Measurements from ENCODE around the gene GNB1.
A peak's percentile ranks its signal among the peaks of the same experiment; 100 is the strongest.

Gene GNB1

DNA sequence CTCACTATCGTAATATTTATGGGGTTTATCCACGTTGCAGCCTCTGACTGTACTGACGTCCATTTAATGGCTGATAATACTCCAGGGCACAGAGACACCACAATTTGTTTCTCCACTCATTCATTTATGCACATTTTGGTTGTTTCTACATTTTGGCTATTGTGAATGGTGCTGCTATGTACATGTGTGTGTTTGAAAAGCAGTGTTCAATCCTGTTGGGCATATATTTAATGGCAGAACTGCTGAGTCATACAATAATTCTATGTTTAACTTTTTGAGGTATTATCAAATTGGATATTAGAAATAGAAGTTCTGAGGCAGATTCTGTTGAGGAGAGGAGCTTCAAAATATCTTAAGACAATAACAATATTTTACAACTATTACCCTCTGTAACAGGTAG, 73.7 kb downstream of the GNB1 start:
- Histone ChIP-seq H4K20me1 (ENCODE audit: control insufficient read depth, insufficient read depth, low read depth, low read length) (no peaks in the 10 kb centered on the region), H3K4me1 (ENCODE audit: control insufficient read depth, low read length) (peaks cover 39% of the 10 kb centered on the region), H3K9me2 (replicated peaks; ENCODE audit: control insufficient read depth, low read length) (no peaks in the 10 kb centered on the region), H3F3A (ENCODE audit: control insufficient read depth, insufficient read depth) (peaks cover 15% of the 10 kb centered on the region), H3K4me2 (ENCODE audit: low read length) (no peak overlapping the region), H3K27me3 (ENCODE audit: control insufficient read depth, low read length) (no peaks in the 10 kb centered on the region), H3K79me2 (ENCODE audit: control insufficient read depth, low read length) (peaks cover 78% of the 10 kb centered on the region), H3K9me3 (ENCODE audit: control insufficient read depth, insufficient read depth, low read length) (no peaks in the 10 kb centered on the region), H3K4me3 (ENCODE audit: low read length) (no peak overlapping the region), H3K27ac (ENCODE audit: low read depth, low read length) (peak overlapping the region; percentile 11; the same call in 1 of the 2 replicates), H3K36me3 (ENCODE audit: control insufficient read depth, low read length) (peaks cover 80% of the 10 kb centered on the region)
- TF ChIP-seq EZH2phosphoT487 (IDR thresholded peaks at IDR 0.05; ENCODE audit: borderline replicate concordance, low read length), result no peak
- TF ChIP-seq, protein P1, sequence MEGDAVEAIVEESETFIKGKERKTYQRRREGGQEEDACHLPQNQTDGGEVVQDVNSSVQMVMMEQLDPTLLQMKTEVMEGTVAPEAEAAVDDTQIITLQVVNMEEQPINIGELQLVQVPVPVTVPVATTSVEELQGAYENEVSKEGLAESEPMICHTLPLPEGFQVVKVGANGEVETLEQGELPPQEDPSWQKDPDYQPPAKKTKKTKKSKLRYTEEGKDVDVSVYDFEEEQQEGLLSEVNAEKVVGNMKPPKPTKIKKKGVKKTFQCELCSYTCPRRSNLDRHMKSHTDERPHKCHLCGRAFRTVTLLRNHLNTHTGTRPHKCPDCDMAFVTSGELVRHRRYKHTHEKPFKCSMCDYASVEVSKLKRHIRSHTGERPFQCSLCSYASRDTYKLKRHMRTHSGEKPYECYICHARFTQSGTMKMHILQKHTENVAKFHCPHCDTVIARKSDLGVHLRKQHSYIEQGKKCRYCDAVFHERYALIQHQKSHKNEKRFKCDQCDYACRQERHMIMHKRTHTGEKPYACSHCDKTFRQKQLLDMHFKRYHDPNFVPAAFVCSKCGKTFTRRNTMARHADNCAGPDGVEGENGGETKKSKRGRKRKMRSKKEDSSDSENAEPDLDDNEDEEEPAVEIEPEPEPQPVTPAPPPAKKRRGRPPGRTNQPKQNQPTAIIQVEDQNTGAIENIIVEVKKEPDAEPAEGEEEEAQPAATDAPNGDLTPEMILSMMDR (IDR thresholded peaks at IDR 0.05; ENCODE audit: low read depth, low read length, poor library complexity, severe bottlenecking), result no peak

DNA sequence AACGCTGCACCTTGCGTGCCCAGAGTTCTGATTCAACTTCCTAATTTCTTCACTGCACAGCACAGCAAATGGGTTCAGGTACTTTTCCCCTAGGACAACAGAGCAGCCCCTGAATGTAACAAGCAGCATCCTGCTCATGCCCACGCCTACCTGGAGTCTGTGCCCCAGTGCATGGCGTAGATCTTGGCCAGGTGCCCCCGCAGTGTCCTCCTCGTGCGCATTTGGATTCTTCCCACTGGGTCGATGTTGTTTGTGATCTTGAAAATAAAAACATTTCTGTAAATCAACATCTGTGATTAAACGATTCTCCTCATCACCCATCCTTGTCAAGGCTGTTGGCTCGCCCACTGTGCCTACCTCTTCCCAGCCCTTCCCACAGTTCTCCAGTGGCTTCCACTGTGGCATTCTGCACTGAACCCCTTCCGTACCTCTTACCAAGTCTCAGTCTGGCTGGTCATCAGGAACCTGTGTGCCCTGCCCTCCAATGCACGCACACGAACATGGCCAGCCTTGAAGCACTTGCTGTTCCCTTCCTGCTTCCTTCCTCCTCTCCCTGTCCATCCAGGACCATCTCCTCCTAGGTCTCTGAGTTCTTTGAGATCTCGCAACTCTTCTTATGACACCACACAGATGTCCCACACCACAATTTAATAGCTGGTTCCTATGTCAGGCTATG, 75.1 kb downstream of the GNB1 start:
- Histone ChIP-seq H4K20me1 (ENCODE audit: control insufficient read depth, insufficient read depth, low read depth, low read length) (no peaks in the 10 kb centered on the region), H3K36me3 (ENCODE audit: control insufficient read depth, low read length) (peaks cover 76% of the 10 kb centered on the region)

DNA sequence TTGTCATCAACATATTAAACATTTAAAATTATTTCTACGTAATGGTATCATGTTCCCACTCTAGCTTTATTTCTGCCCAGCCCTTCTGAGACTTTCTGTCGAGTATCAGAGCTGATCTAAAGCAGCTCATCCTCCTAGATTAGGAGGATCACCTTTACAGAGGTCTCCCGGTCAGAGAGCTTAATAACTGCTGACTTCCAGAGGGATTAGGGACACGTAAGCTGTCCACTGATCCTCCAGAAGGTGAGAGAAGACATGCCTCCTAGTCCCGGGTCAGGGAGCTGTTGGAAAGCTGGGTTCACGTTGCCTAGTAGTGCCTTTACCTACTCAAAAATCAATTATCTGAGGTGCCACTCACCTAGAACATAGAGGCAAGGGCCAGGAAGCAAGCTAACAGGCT, 81.4 kb downstream of the GNB1 start:
- no peak overlapping the region for H3K4me2 ChIP-seq (ENCODE audit: low read length)
- no peaks in the 10 kb centered on the region for H3K27me3 ChIP-seq (ENCODE audit: control insufficient read depth, low read length)
- peaks cover 71% of the 10 kb centered on the region for H3K79me2 ChIP-seq (ENCODE audit: control insufficient read depth, low read length)
- no peaks in the 10 kb centered on the region for H3K4me1 ChIP-seq (ENCODE audit: control insufficient read depth, low read length)
- H3K27ac ChIP-seq (ENCODE audit: low read depth, low read length), result no peak overlapping the region
- peaks cover 4% of the 10 kb centered on the region for H4K20me1 ChIP-seq (ENCODE audit: control insufficient read depth, insufficient read depth, low read depth, low read length)
- H3K4me3 ChIP-seq (ENCODE audit: low read length), result no peak overlapping the region
- 0 out of 2 replicates have a peak, but pooled peaks cover 5% of the 10 kb centered on the region for H3F3A ChIP-seq (ENCODE audit: control insufficient read depth, insufficient read depth)
- H3K9me3 ChIP-seq (ENCODE audit: control insufficient read depth, insufficient read depth, low read length), result no peaks in the 10 kb centered on the region
- H3K36me3 ChIP-seq (ENCODE audit: control insufficient read depth, low read length), result peaks cover 83% of the 10 kb centered on the region
- TF ChIP-seq, protein P1 (IDR thresholded peaks at IDR 0.05; ENCODE audit: low read depth, low read length, poor library complexity, severe bottlenecking), result no peak
- TF ChIP-seq EZH2phosphoT487 (IDR thresholded peaks at IDR 0.05; ENCODE audit: borderline replicate concordance, low read length), result no peak
- no peaks in the 10 kb centered on the region for H3K9me2 ChIP-seq (replicated peaks; ENCODE audit: control insufficient read depth, low read length)

More for the DNA sequence above, 75.1 kb downstream of the GNB1 start:
- H3K9me2 ChIP-seq (replicated peaks; ENCODE audit: control insufficient read depth, low read length), result no peaks in the 10 kb centered on the region
- no peak overlapping the region for H3K4me3 ChIP-seq (ENCODE audit: low read length)
- H3K79me2 ChIP-seq (ENCODE audit: control insufficient read depth, low read length), result peaks cover 72% of the 10 kb centered on the region
- no peak overlapping the region for H3K4me2 ChIP-seq (ENCODE audit: low read length)
- H3F3A ChIP-seq (ENCODE audit: control insufficient read depth, insufficient read depth), result peaks cover 8% of the 10 kb centered on the region; the same call in 1 of the 2 replicates
- peaks cover 24% of the 10 kb centered on the region for H3K4me1 ChIP-seq (ENCODE audit: control insufficient read depth, low read length)
- no peaks in the 10 kb centered on the region for H3K9me3 ChIP-seq (ENCODE audit: control insufficient read depth, insufficient read depth, low read length)
- no peaks in the 10 kb centered on the region for H3K27me3 ChIP-seq (ENCODE audit: control insufficient read depth, low read length)
- no peak overlapping the region for H3K27ac ChIP-seq (ENCODE audit: low read depth, low read length)
- TF ChIP-seq, protein P1 (IDR thresholded peaks at IDR 0.05; ENCODE audit: low read depth, low read length, poor library complexity, severe bottlenecking), result no peak
- TF ChIP-seq EZH2phosphoT487 (IDR thresholded peaks at IDR 0.05; ENCODE audit: borderline replicate concordance, low read length), result no peak

All from DOHH2 (cell line).